Left ventricle myocardium inferior (tissue), 1 donor: Measurements from ENCODE around the gene NPHP3. TPM values are rescaled to one million over a fixed set of nuclear protein-coding genes. Genes with fewer than 3 reads are reported as not detected.

Experiments
- DNase-seq: peaks from one replicate; pipeline ENCODE4 v3.0.0-alpha.2; 2020
- H3K27ac ChIP-seq: fragments of 200-600 bp; replicated peaks from 2 replicates; pipeline ENCODE4 v1.8.0; 2021
- H3K27me3 ChIP-seq: fragments of 200-600 bp; 2 replicates; pipeline ENCODE4 v1.8.0; 2021; ENCODE audit warnings: low read depth
- H3K36me3 ChIP-seq: fragments of 200-600 bp; 2 replicates; pipeline ENCODE4 v1.8.0; 2021
- H3K4me1 ChIP-seq: fragments of 200-600 bp; 2 replicates; pipeline ENCODE4 v1.8.0; 2021
- H3K4me3 ChIP-seq: fragments of 200-600 bp; 2 replicates; pipeline ENCODE4 v1.8.0; 2021; ENCODE audit warnings: mild to moderate bottlenecking, moderate library complexity
- H3K9me3 ChIP-seq: fragments of 200-600 bp; replicated peaks from 2 replicates; pipeline ENCODE4 v1.8.0; 2021
- intact Hi-C: fragments of 100-400 bp; cut with micrococcal nuclease; formaldehyde crosslinking; loops from one replicate; pipeline ENCODE4 v1.11.0; 2022
- total RNA-seq: library from RNA; stranded (reverse); fragmentation: NEBNext Ultra II Directional; extraction: Animal tissue kit (Norgen Biotek cat#: 25700); gene quantifications from one replicate; pipeline ENCODE4 v1.2.1, GENCODE V29; 2021
- TF ChIP-seq, protein P1 (sequence below): fragments of 200-600 bp; IDR thresholded peaks from 2 replicates; pipeline ENCODE4 v1.8.0; 2021; ENCODE audit warnings: antibody characterized with exemption, mild to moderate bottlenecking, borderline replicate concordance
- donor health status: DM: no; HTN: yes; CAD: no; lungs with severe emphysema.

The NPHP3 gene
- total RNA-seq, 1 donor from 2014 or later = 10.1 TPM

GRCh38 chr3:132709761-132710160 lies 12.4 kb downstream of the NPHP3 start:
- no peak for DNase-seq
- Histone ChIP-seq H3K4me3 (no peak overlapping the region), H3K4me1 (peaks cover 10% of the 10 kb centered on the region), H3K9me3 (no peaks in the 10 kb centered on the region), H3K27ac (no peak overlapping the region), H3K36me3 (peaks cover 85% of the 10 kb centered on the region), H3K27me3 (no peaks in the 10 kb centered on the region)
- intact Hi-C loops = no loop called here
- TF ChIP-seq, protein P1, sequence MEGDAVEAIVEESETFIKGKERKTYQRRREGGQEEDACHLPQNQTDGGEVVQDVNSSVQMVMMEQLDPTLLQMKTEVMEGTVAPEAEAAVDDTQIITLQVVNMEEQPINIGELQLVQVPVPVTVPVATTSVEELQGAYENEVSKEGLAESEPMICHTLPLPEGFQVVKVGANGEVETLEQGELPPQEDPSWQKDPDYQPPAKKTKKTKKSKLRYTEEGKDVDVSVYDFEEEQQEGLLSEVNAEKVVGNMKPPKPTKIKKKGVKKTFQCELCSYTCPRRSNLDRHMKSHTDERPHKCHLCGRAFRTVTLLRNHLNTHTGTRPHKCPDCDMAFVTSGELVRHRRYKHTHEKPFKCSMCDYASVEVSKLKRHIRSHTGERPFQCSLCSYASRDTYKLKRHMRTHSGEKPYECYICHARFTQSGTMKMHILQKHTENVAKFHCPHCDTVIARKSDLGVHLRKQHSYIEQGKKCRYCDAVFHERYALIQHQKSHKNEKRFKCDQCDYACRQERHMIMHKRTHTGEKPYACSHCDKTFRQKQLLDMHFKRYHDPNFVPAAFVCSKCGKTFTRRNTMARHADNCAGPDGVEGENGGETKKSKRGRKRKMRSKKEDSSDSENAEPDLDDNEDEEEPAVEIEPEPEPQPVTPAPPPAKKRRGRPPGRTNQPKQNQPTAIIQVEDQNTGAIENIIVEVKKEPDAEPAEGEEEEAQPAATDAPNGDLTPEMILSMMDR = no peak

GRCh38 chr3:132703733-132704132 lies 18.5 kb downstream of the NPHP3 start:
- no peaks in the 10 kb centered on the region for H3K27me3 ChIP-seq
- H3K36me3 ChIP-seq = peaks cover 98% of the 10 kb centered on the region
- no peak overlapping the region for H3K27ac ChIP-seq
- H3K4me3 ChIP-seq = no peak overlapping the region
- intact Hi-C loops = no loop called here
- TF ChIP-seq, protein P1 = no peak
- no peak for DNase-seq
- no peaks in the 10 kb centered on the region for H3K9me3 ChIP-seq
- no peaks in the 10 kb centered on the region for H3K4me1 ChIP-seq

- H3K36me3 ChIP-seq = peaks cover 98% of the 10 kb centered on the region
- H3K4me3 ChIP-seq = no peak overlapping the region
- no peaks in the 10 kb centered on the region for H3K27me3 ChIP-seq
- intact Hi-C loops = loop anchor here (10.0 kb wide), 1 partner anchor 191 kb away; no protein-coding TSS in a partner anchor
- no peaks in the 10 kb centered on the region for H3K9me3 ChIP-seq
- no peaks in the 10 kb centered on the region for H3K4me1 ChIP-seq
- no peak overlapping the region for H3K27ac ChIP-seq
- TF ChIP-seq, protein P1 = no peak
- DNase-seq = no peak
Measured at GRCh38 chr3:132695422-132695821, 26.8 kb downstream of the NPHP3 start.

DNA sequence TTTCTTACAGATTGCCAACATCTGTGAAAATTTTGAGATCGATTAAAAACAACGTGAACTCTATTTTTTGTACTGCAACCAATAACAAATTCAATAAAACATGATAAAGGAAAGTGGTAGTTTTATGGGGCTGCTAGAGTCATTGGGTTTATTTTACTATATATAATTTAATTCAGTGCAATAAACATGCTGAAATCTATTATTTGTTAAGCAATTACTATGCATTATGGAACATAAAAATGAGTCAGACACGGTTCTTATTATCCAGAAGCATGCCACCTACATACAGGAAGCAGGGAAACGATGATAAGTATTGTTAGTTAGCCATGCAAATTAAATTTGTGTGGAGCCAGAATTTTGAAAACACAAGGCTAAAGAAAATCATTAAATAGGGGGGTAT lies 27.2 kb downstream of the NPHP3 start:
- no peaks in the 10 kb centered on the region for H3K9me3 ChIP-seq
- no peak for DNase-seq
- intact Hi-C loops = loop anchor here (10.0 kb wide), 1 partner anchor 190 kb away; no protein-coding TSS in a partner anchor
- TF ChIP-seq, protein P1 = no peak
- H3K27me3 ChIP-seq = no peaks in the 10 kb centered on the region
- no peaks in the 10 kb centered on the region for H3K4me1 ChIP-seq
- no peak overlapping the region for H3K4me3 ChIP-seq
- H3K36me3 ChIP-seq = peaks cover 98% of the 10 kb centered on the region
- no peak overlapping the region for H3K27ac ChIP-seq

DNA sequence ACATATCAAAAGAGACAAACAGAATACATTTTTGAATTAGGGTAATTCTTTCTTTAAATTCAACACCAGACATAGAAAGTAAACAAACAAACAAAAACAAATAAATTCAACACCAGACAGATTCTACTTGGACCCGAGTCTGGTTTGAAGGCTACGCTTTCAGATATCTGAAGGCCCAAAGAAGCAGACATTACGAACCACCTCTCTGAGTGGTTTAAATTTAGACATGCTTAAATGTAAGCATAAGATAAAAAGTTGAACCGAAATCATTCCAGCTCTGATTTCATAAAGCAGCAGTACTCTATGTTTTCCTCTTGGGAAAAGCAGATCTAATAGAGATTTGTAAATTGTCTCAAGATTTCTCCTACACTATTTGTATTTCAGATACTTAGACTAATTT lies 32.2 kb downstream of the NPHP3 start:
- TF ChIP-seq, protein P1 = no peak
- peak overlapping the region; percentile 57 for H3K27ac ChIP-seq
- H3K4me3 ChIP-seq = no peak overlapping the region
- intact Hi-C loops = loop anchor here (10.0 kb wide), 1 partner anchor 185 kb away; no protein-coding TSS in a partner anchor
- no peaks in the 10 kb centered on the region for H3K27me3 ChIP-seq
- peaks cover 97% of the 10 kb centered on the region for H3K36me3 ChIP-seq
- no peaks in the 10 kb centered on the region for H3K4me1 ChIP-seq
- DNase-seq = no peak
- no peaks in the 10 kb centered on the region for H3K9me3 ChIP-seq

DNA sequence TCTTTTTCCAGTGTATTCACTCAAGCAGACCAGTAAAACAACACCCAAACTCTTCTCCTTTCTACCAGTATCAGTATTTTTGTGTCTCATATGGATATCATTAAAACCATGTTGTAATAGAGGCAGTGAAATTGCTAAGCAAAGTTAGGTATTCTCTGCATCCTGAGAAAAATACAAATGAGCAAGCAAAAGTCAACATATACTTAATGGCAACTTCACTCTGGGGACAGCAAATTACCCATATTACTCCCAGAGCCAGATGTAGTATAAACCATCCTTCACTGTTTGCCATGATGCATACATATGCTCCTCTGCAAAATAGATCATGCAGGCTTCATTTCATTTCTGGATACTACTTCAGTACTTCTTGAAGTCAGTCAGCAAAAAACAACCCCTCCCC lies 40.0 kb downstream of the NPHP3 start:
- intact Hi-C loops = no loop called here
- DNase-seq = no peak
- H3K36me3 ChIP-seq = peaks cover 95% of the 10 kb centered on the region

More for the DNA sequence above, 40.0 kb downstream of the NPHP3 start:
- Histone ChIP-seq H3K9me3 (no peaks in the 10 kb centered on the region), H3K4me3 (no peak overlapping the region), H3K27me3 (no peaks in the 10 kb centered on the region), H3K27ac (no peak overlapping the region), H3K4me1 (no peaks in the 10 kb centered on the region)
- TF ChIP-seq, protein P1 = no peak
